ENCODE data around the gene ADAMTS2. TPM values are rescaled to one million over a fixed set of nuclear protein-coding genes. Genes with fewer than 3 reads are reported as not detected.
"Not testable (repeated sequence)": the region's sequence is repeated elsewhere in the genome, so short reads cannot be mapped to it uniquely, and the experiment has no call there.

Gene ADAMTS2
- total RNA-seq, 6 experiments from 2014 or later: 31.5 to 38.4 (median 34.1) TPM

DNA sequence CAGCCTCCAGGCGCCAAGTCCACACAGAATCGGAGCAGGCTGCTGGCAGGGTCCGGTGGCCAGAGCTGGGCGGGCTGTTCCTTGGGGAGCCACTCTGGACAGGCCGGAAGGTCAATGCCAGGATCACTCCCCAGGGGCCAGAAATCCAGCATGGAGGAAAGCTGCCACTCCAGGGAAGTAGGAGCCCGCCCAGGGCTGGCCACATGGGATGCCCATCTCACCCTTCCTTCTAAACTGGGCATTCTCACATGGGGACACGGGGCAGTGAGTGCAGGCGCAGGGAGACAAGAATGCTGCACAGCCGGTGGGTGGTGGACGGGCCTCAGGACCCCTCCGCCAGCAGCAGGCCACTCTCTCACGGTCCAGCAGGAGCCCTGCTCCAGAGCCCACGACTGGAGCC lies 58.2 kb downstream of the ADAMTS2 start:
- Mint-ChIP-seq H3K4me1 (ENCODE audit: low read depth) (peaks cover 29% of the 10 kb centered on the region), H3K27me3 (ENCODE audit: insufficient read depth) (no peaks in the 10 kb centered on the region), H3K36me3 (ENCODE audit: low read depth) (peaks cover 9% of the 10 kb centered on the region; the same call in 1 of the 2 replicates), H3K4me3 (no peak overlapping the region), H3K9me3 (no peaks in the 10 kb centered on the region), H3K27ac (no peak overlapping the region)
- no peak for DNase-seq
- TF ChIP-seq, protein P1, sequence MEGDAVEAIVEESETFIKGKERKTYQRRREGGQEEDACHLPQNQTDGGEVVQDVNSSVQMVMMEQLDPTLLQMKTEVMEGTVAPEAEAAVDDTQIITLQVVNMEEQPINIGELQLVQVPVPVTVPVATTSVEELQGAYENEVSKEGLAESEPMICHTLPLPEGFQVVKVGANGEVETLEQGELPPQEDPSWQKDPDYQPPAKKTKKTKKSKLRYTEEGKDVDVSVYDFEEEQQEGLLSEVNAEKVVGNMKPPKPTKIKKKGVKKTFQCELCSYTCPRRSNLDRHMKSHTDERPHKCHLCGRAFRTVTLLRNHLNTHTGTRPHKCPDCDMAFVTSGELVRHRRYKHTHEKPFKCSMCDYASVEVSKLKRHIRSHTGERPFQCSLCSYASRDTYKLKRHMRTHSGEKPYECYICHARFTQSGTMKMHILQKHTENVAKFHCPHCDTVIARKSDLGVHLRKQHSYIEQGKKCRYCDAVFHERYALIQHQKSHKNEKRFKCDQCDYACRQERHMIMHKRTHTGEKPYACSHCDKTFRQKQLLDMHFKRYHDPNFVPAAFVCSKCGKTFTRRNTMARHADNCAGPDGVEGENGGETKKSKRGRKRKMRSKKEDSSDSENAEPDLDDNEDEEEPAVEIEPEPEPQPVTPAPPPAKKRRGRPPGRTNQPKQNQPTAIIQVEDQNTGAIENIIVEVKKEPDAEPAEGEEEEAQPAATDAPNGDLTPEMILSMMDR (IDR thresholded peaks at IDR 0.05): no peak

DNA sequence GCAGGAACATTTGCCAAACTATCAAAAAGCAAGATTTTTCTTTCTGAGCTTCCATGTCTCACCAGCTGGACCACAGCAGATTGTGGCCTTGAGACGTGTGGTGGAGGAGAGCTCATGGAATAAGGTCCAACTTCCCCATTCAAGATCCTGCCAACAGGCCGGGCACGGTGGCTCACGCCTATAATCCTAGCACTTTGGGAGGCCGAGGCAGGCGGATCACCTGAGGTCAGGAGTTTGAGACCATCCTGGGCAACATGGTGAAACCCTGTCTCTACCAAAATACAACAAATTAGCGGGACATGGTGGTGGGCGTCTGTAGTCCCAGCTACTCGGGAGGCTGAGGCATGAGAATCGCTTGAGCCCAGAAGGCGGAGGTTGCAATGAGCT lies 59.5 kb downstream of the ADAMTS2 start:
- H3K4me3 Mint-ChIP-seq: peak overlapping the region; percentile 79

DNA sequence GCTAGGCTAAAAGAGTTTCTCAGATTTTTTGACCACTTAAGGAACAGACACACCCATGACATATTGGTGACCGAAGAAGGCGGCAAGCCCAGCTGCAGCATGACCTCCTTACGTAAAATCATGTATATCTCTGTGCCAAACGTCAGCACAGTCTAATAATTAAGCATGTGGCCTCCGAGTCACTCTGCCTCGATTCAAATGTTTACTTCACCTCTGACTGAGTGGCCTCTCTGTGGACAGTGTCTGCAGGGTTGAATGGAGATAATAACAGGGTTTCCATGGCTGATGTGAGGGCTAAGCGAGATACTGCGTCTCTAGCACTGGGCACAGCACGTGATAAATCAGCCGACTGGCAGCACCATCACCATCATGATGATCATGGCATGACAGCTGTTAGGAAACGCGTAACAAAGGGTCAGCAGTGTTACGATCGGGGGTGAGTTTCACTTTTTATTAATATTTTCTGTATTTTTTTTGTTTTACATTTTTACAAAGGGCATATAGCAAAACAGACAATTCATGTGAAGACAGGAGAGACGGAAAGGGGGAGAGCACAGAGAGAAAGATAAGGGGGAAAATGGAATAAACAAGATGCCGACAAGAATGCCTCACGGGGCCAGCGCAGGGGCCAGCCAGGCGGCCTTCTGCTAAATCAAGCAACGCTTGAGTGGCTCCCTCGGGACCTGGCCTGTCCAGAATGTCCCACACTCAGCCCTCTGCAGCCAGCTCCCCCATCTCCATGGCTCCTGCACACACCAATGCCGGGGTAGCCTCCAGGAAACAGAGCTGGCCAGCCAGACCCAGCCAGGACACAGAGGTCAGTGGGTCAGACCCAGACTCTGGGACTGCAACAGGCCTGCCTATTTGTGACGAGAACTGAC lies 60.3 kb downstream of the ADAMTS2 start:
- Mint-ChIP-seq H3K9me3 (no peaks in the 10 kb centered on the region), H3K4me1 (ENCODE audit: low read depth) (peaks cover 27% of the 10 kb centered on the region), H3K27ac (peak overlapping the region; percentile 82), H3K36me3 (ENCODE audit: low read depth) (peaks cover 6% of the 10 kb centered on the region; the same call in 1 of the 2 replicates), H3K27me3 (ENCODE audit: insufficient read depth) (no peaks in the 10 kb centered on the region), H3K4me3 (peak overlapping the region; percentile 79)
- DNase-seq: no peak
- TF ChIP-seq, protein P1 (IDR thresholded peaks at IDR 0.05): no peak

More for the DNA sequence above, 59.5 kb downstream of the ADAMTS2 start:
- not testable (repeated sequence) for H3K27me3 Mint-ChIP-seq (ENCODE audit: insufficient read depth); DNase-seq; H3K9me3 Mint-ChIP-seq; H3K36me3 Mint-ChIP-seq (ENCODE audit: low read depth)
- H3K27ac Mint-ChIP-seq: peak overlapping the region; percentile 82; the same call in 1 of the 2 replicates
- H3K4me1 Mint-ChIP-seq (ENCODE audit: low read depth): peaks cover 29% of the 10 kb centered on the region

DNA sequence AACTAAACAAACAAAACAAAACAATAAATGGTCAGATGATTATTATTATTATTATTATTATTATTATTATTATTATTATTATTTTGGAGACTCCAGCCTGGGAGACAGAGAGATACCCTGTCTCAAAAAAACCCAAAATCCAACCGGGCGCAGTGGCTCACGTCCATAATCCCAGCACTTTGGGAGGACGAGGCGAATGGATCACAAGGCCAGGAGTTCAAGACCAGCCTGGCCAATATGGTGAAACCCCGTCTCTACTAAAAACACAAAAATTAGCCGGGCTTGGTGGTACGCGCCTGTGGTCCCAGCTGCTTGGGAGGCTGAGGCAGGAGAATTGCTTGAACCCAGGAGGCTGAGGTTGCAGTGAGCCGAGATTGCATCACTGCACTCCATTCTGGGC lies 61.4 kb downstream of the ADAMTS2 start:
- peaks cover 27% of the 10 kb centered on the region for H3K4me1 Mint-ChIP-seq (ENCODE audit: low read depth)
- H3K9me3 Mint-ChIP-seq; H3K4me3 Mint-ChIP-seq; DNase-seq; H3K36me3 Mint-ChIP-seq (ENCODE audit: low read depth); H3K27me3 Mint-ChIP-seq (ENCODE audit: insufficient read depth); H3K27ac Mint-ChIP-seq: not testable (repeated sequence)

DNA sequence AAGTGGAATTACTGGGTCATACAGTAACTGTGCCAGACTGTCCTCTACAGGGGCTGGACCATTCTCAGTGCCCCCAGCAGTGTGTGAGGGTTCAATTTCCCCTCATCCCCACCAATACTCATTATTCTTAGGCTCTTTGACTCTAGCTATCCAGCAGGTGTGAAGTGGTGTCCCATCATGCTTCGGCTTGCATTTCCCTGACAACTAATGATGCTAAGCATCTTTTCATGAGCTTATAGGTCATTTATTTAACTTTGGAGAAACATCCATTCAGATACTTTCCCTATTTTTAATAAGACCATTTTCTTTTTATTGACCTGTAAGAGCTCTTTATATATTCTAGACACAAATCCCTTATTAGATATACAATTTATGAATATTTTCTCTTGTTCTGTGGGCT lies 63.6 kb downstream of the ADAMTS2 start:
- TF ChIP-seq, protein P1 (IDR thresholded peaks at IDR 0.05): no peak
- Mint-ChIP-seq H3K27ac (no peak overlapping the region), H3K4me1 (ENCODE audit: low read depth) (peaks cover 39% of the 10 kb centered on the region), H3K9me3 (no peaks in the 10 kb centered on the region), H3K36me3 (ENCODE audit: low read depth) (no peaks in the 10 kb centered on the region), H3K27me3 (ENCODE audit: insufficient read depth) (no peaks in the 10 kb centered on the region; the same call in 1 of the 2 replicates), H3K4me3 (no peak overlapping the region)
- DNase-seq: no peak

DNA sequence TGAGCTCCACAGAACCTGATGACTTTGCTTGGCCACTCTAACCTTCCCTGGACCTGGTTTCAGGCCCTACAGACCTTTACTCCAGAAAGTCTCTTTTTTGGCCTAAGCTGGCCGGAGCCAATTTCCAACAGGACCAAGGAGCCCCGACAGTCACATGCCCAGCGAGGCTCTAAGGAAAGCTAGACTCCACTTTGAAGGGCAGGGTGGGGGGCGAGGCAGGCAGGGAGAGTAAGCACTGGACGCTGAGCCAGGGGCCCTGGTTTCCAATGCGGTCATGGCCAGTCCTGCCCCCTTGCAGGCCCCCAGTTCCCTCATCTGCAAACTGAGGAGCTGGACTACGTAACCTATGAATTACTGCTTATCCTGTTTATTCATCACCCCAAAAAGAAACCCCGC lies 65.2 kb downstream of the ADAMTS2 start:
- DNase-seq: no peak
- Mint-ChIP-seq H3K4me3 (no peak overlapping the region), H3K27ac (peak overlapping the region; percentile 9; the same call in 1 of the 2 replicates), H3K9me3 (no peaks in the 10 kb centered on the region), H3K36me3 (ENCODE audit: low read depth) (no peaks in the 10 kb centered on the region), H3K4me1 (ENCODE audit: low read depth) (peaks cover 47% of the 10 kb centered on the region), H3K27me3 (ENCODE audit: insufficient read depth) (peaks cover 1% of the 10 kb centered on the region; the same call in 1 of the 2 replicates)
- TF ChIP-seq, protein P1 (IDR thresholded peaks at IDR 0.05): no peak
